ENCODE measurements around the gene TAPT1.

TAPT1 gene

DNA sequence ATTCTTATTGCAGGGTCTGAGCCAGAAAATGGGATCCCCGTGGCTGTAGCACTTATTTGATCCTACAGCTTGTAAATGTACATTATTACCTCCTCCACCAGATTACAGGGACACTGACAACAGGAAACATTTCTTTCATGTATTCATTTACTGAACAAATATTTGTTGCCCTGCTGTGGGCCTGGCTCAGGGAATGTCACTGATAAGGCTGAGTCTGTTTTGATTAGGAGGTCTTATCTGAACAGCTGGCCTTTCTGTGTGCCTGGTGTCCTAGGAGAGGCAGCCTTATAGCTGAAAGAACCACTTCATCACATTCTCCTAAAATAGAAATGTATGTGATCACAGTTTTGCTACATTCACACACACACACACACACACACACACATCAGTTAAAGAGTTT lies 96.9 kb downstream of the TAPT1 start:
- FAIRE-seq, result no peak

- FAIRE-seq, result no peak
Observed at GRCh38 chr4:16126714-16127113, 99.6 kb downstream of the TAPT1 start.

DNA sequence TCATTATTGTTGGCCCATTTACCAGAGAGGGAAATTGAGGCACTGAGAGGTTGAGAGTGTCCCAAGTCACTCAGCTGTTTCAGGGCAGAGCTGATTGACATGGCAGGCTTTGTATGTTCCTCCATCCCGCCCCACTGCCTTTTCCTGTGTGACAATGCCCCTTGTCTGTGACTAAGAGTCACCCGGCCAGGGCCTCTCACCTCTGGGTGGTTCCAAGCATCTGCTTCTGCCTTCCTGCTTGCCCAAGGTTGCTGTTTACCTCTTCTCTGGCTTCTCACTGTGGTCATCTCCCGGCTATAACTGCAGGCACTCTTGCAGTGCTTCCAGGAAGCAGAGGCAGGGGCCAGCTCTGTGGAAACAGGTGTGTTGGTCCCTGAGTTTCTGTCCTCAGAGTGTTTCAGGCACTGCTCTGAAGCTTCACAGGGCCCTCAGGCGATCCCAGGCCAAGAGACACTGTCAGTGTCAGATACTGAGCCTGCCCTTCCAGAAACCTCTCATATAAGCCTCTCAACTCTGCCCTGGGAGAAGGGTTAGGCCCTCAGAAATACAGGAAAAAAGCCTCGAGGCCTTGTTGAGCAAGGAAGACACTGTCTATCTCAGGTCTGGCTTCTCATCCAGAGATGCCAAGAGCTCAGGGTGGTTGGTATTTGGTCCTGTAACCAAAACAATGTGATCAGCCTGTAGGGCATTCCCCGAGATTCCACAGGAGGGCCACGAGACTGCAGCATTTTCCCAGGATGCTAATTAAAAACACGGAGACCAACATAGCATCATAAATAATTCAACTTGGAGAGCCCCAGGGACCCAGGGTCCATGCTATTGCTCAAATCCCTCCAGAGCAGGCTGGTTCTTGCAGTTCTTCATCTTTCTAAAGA lies 100.5 kb downstream of the TAPT1 start:
- FAIRE-seq, result no peak

DNA sequence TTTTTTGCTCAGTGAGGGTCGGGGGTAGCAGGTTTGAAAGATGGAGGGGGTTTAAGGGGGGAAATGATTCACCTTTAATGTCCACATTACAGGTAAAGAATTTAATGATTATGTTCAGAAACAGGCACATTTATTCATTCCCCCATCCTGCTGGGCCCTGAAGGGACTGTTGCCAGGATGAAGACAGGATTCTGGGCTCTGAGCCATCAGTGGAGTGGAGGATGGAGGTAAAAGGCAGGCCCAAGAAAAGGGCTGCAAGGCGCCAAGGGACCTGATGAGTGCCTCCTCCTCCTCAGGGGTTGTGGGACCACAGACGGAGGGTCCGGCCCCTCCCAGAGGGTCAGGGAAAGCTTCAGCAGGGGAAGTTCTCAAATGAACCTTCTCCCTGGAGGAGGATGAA lies 102.0 kb downstream of the TAPT1 start:
- no peak for FAIRE-seq

DNA sequence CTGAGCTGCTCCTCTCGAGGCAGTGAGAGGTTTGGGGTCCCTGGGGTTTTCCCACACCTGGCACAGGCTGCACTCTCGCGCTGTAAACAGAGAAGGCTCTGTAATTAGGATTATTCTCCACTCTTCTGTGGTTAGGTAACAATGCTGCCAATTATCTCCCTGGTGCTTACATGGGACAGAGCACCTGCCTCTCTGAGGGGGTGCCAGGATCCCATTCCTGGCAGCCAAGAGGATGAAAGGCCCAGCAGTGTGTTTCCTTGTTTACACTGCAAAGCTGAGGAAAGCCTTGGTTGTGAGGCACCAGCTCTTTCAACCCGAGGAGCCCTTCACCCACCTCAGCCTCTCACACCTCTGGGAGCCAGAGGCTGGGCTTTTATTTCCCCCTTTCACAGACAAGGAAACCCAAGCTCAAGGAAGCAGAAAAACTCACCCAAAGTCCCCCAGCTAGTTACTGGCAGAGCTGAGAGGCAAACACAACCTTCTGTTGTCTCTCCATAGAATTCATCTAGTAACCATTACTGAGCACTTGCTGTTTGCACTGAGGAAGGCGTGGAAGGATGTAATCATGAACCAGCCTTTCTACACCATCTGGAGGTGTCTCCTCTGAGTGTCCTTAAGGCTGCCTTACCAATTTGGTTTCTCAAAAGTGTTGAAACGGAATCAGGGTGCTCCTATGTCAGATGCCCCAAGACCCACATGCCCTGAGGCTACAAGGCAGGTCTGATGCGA lies 102.8 kb downstream of the TAPT1 start:
- FAIRE-seq, result no peak

- no peak for FAIRE-seq
Observed at GRCh38 chr4:16122784-16123183, 103.5 kb downstream of the TAPT1 start.

GRCh38 chr4:16122308-16122711 lies 104.0 kb downstream of the TAPT1 start:
- no peak for FAIRE-seq

- no peak for FAIRE-seq
Observed at GRCh38 chr4:16120720-16121119, 105.6 kb downstream of the TAPT1 start.

DNA sequence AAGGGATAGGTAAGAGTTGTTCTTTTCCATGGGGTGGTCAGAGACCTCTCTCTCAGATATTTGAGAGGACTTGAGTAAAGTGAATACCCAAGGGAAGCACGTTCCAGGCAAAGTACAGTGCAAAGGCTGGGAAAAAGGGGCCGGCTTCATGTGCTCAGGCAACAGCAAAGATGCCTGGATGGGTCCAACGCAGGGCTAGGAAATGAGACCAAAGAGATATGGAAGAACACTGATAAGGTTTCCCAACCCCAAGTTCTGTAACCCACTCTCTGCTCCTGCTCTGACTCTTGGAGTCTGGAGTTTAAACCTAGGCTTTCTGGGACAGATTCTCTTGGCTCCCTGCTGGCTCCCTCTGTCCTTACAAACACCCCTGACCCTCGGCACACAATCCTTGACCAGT lies 106.3 kb downstream of the TAPT1 start:
- no peak for FAIRE-seq

DNA sequence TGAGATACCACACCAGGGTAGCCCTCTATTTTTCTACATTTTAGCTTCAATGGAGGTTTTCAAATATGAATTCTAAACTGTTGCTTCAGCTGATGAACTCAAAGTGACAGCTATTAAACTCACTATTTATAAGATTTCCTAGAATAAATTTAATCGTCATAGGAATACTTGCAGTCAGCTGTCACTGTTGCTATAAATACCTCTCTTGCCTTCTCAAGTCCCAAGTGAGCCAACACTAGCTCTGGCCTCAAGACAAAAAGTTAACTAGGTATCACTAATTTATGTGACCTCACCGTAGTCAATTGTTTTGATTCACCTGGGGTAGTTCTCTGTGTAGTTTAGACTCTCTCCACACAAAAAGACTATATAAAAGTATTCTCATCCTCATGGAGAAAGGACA lies 108.2 kb downstream of the TAPT1 start:
- no peak for FAIRE-seq

- no peak for FAIRE-seq
Observed at GRCh38 chr4:16117164-16117563, 109.1 kb downstream of the TAPT1 start.

DNA sequence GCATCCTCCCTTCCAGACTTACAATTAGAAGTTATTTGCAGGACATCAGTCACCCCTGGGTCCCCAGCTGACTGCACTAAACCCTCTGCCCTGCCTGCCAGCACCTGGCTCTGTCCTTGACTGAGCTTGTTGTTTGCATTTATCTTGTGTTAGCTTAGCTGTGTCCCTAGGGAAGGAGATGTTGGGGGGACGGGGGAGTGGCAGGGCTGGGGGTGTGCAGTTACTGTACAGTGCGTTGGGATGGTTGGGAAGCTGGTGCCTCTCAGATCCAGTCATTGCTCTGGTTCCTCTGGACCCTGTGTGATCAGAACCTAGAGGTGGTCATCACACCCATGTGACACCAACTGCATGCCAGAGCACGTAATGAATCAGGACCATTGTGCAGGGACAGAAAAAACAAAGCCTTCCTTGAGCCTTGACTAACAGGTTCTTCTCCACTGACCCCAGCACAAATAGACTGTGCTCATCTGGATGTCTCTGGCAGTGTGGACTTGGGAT lies 109.7 kb downstream of the TAPT1 start:
- no peak for FAIRE-seq

- FAIRE-seq, result no peak
Observed at GRCh38 chr4:16116019-16116418, 110.3 kb downstream of the TAPT1 start.

GRCh38 chr4:16114546-16114945 lies 111.7 kb downstream of the TAPT1 start:
- FAIRE-seq, result no peak

GRCh38 chr4:16113741-16114140 lies 112.5 kb downstream of the TAPT1 start:
- no peak for FAIRE-seq

GRCh38 chr4:16111533-16111932 lies 114.7 kb downstream of the TAPT1 start:
- FAIRE-seq, result no peak

DNA sequence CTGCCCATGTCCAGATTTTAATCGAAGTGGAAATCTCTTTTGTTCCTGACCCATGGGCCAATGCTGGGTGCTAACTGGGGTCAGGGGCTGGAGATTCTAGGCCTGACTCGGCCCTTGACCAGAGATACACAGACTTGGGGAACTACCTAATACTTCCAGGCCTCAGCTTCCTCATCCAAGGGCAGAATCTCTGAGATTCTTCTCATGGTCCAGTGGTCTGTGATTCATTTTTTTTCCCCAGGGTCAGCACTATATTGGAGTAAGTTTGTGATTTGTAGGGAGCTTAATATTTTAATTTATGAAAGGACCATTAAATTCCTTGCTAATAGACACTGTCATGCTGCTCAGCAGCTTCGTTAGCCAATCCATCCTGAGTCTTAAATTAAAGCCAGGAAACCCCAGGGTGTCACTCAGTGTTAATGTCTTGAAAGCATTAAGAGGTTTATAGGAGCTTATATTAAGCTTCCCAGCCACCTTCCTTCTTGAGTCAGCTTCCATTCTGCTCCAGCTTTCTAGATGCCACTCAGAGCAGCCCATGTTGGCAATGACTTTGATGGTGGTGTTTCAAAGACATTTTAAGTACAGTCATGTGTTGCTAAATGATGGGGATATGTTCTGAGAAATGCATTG lies 115.5 kb downstream of the TAPT1 start:
- no peak for FAIRE-seq

All from TTC549 (cell line).